MM.1S (cell line): Measurements from ENCODE around the gene PLD4.

Source experiments
- DNase-seq: peaks from one replicate; pipeline ENCODE4 v3.0.0-alpha.2; 2015
- H2AFZ ChIP-seq: fragments of 300-600 bp; sonication (generic); 2 replicates; pipeline ENCODE4 v1.6.0; 2016; ENCODE audit warnings: antibody characterized with exemption, low read length
- H3F3A ChIP-seq: fragments of 300-600 bp; sonication (generic); 2 replicates; pipeline ENCODE4 v1.6.1; 2016; ENCODE audit warnings: mild to moderate bottlenecking, antibody characterized with exemption, low read length, moderate library complexity, mixed read lengths; ENCODE audit not compliant: insufficient read depth
- H3K27ac ChIP-seq: fragments of 300-600 bp; sonication (generic); 2 replicates; pipeline ENCODE4 v1.5.1; 2016; ENCODE audit warnings: mild to moderate bottlenecking, low read length
- H3K27me3 ChIP-seq: fragments of 300-600 bp; sonication (generic); replicated peaks from 2 replicates; pipeline ENCODE4 v1.6.0; 2016; ENCODE audit warnings: low read length; ENCODE audit not compliant: insufficient read depth
- H3K36me3 ChIP-seq: fragments of 300-600 bp; sonication (generic); replicated peaks from 2 replicates; pipeline ENCODE4 v1.6.1; 2016; ENCODE audit warnings: mild to moderate bottlenecking, low read length, mixed read lengths; ENCODE audit not compliant: insufficient read depth
- H3K4me1 ChIP-seq: fragments of 300-600 bp; sonication (generic); 2 replicates; pipeline ENCODE4 v1.6.1; 2016; ENCODE audit warnings: low read length, mixed read lengths
- H3K4me2 ChIP-seq: fragments of 300-600 bp; sonication (generic); 2 replicates; pipeline ENCODE4 v1.6.0; 2016; ENCODE audit warnings: low read depth, low read length
- H3K4me3 ChIP-seq: fragments of 300-600 bp; sonication (generic); 2 replicates; pipeline ENCODE4 v1.5.1; 2016; ENCODE audit warnings: low read length, mixed read lengths
- H3K79me2 ChIP-seq: fragments of 300-600 bp; sonication (generic); 2 replicates; pipeline ENCODE4 v1.6.1; 2016; ENCODE audit warnings: mixed run types, low read length, mixed read lengths
- H3K9ac ChIP-seq: fragments of 300-600 bp; sonication (generic); 2 replicates; pipeline ENCODE4 v1.6.1; 2016; ENCODE audit warnings: low read length, mixed read lengths
- H3K9me2 ChIP-seq: fragments of 300-600 bp; sonication (generic); replicated peaks from 2 replicates; pipeline ENCODE4 v1.6.1; 2016; ENCODE audit warnings: mild to moderate bottlenecking, low read length, mixed read lengths; ENCODE audit not compliant: insufficient read depth
- H3K9me3 ChIP-seq: fragments of 300-600 bp; sonication (generic); replicated peaks from 2 replicates; pipeline ENCODE4 v1.6.1; 2016; ENCODE audit warnings: mild to moderate bottlenecking, low read length, mixed read lengths; ENCODE audit not compliant: insufficient read depth
- H4K20me1 ChIP-seq: fragments of 300-600 bp; sonication (generic); 2 replicates; pipeline ENCODE4 v1.6.1; 2016; ENCODE audit warnings: mild to moderate bottlenecking, low read length, moderate library complexity, mixed read lengths; ENCODE audit not compliant: insufficient read depth
- EZH2 ChIP-seq: fragments of 300-600 bp; sonication (generic); optimal IDR thresholded peaks from 2 replicates; pipeline ENCODE3; 2017; ENCODE audit warnings: low read depth, mild to moderate bottlenecking, antibody characterized with exemption, low read length, mixed read lengths
- EZH2phosphoT487 ChIP-seq: fragments of 300-600 bp; sonication (generic); IDR thresholded peaks from 2 replicates; pipeline ENCODE4 v1.6.1; 2018; ENCODE audit warnings: antibody characterized with exemption, low read length
- TF ChIP-seq, protein P1 (sequence below): fragments of 300-600 bp; sonication (generic); IDR thresholded peaks from 2 replicates; pipeline ENCODE4 v1.5.1; 2016; ENCODE audit warnings: antibody characterized with exemption, low read length, mixed read lengths

Gene PLD4

GRCh38 chr14:104929268-104930230 lies 4.9 kb downstream of the PLD4 start:
- Histone ChIP-seq H3K4me2 (no peak overlapping the region), H3K79me2 (no peaks in the 10 kb centered on the region), H3K4me1 (peaks cover 19% of the 10 kb centered on the region), H3K9me2 (no peaks in the 10 kb centered on the region), H2AFZ (no peak overlapping the region), H3K36me3 (no peaks in the 10 kb centered on the region), H3F3A (no peaks in the 10 kb centered on the region), H3K27ac (no peak overlapping the region), H3K9ac (no peak overlapping the region), H3K27me3 (0 out of 2 replicates have a peak, but pooled peaks cover 3% of the 10 kb centered on the region), H3K9me3 (no peaks in the 10 kb centered on the region), H4K20me1 (no peaks in the 10 kb centered on the region), H3K4me3 (no peak overlapping the region)
- no peak for DNase-seq
- TF ChIP-seq EZH2 (no peak), EZH2phosphoT487 (no peak)
- TF ChIP-seq, protein P1, sequence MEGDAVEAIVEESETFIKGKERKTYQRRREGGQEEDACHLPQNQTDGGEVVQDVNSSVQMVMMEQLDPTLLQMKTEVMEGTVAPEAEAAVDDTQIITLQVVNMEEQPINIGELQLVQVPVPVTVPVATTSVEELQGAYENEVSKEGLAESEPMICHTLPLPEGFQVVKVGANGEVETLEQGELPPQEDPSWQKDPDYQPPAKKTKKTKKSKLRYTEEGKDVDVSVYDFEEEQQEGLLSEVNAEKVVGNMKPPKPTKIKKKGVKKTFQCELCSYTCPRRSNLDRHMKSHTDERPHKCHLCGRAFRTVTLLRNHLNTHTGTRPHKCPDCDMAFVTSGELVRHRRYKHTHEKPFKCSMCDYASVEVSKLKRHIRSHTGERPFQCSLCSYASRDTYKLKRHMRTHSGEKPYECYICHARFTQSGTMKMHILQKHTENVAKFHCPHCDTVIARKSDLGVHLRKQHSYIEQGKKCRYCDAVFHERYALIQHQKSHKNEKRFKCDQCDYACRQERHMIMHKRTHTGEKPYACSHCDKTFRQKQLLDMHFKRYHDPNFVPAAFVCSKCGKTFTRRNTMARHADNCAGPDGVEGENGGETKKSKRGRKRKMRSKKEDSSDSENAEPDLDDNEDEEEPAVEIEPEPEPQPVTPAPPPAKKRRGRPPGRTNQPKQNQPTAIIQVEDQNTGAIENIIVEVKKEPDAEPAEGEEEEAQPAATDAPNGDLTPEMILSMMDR: no peak

DNA sequence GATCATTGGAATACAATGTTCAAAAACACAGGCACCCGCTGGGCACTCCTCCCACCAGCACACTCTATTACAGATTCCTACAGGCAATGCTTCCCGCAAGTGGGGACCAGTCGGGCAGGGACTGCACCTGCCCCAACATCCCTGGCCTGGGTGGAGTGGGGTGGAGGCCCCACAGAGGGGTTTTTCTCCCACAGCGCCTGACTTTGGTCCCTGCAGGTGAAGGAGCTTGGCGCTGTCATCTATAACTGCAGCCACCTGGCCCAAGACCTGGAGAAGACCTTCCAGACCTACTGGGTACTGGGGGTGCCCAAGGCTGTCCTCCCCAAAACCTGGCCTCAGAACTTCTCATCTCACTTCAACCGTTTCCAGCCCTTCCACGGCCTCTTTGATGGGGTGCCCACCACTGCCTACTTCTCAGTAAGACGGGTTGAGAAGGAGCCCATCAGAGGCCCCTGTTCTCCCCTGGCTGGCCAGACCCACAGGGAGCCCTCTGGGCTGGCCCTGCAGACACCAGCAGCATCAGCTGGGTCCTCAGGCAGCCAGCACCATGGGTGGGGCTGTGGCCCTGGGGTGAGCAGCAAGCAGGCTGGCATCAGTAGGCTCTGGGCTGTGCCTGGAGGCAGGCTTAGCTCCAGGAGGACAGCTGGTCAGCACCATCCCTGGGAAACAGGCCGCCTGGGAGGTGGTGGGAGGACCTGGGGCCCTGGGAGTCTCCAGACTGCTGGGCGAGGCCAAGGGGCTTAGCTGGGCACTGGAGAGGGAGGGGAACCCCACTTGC lies 6.0 kb downstream of the PLD4 start:
- Histone ChIP-seq H3K79me2 (no peaks in the 10 kb centered on the region), H3K4me3 (no peak overlapping the region), H3K4me2 (no peak overlapping the region), H3K9ac (no peak overlapping the region), H3K9me3 (no peaks in the 10 kb centered on the region), H3K36me3 (no peaks in the 10 kb centered on the region), H3F3A (no peaks in the 10 kb centered on the region), H3K9me2 (no peaks in the 10 kb centered on the region), H3K27ac (no peak overlapping the region), H3K27me3 (0 out of 2 replicates have a peak, but pooled peaks cover 6% of the 10 kb centered on the region), H4K20me1 (no peaks in the 10 kb centered on the region), H3K4me1 (peaks cover 17% of the 10 kb centered on the region), H2AFZ (no peak overlapping the region)
- TF ChIP-seq, protein P1: no peak
- TF ChIP-seq EZH2phosphoT487 (no peak), EZH2 (no peak)
- no peak for DNase-seq

- Histone ChIP-seq H3K27ac (no peak overlapping the region), H3K9ac (no peak overlapping the region), H3K36me3 (no peaks in the 10 kb centered on the region), H3F3A (no peaks in the 10 kb centered on the region), H3K4me3 (no peak overlapping the region), H3K4me2 (no peak overlapping the region), H3K4me1 (peaks cover 11% of the 10 kb centered on the region), H3K79me2 (no peaks in the 10 kb centered on the region), H3K27me3 (0 out of 2 replicates have a peak, but pooled peaks cover 6% of the 10 kb centered on the region), H3K9me3 (no peaks in the 10 kb centered on the region), H4K20me1 (no peaks in the 10 kb centered on the region), H3K9me2 (no peaks in the 10 kb centered on the region), H2AFZ (no peak overlapping the region)
- no peak for DNase-seq
- TF ChIP-seq, protein P1: no peak
- TF ChIP-seq EZH2phosphoT487 (no peak), EZH2 (no peak)
These were observed 6.7 kb downstream of the PLD4 start for GRCh38 chr14:104931304-104931770.
